Mesenchymal stem cell (in vitro differentiated cells and primary cell): ENCODE measurements around the gene PCNX2.

ENCODE experiments used
- DNase-seq: peaks from one replicate; pipeline ENCODE4 v3.0.0-alpha.2; 2013
- H2AFZ ChIP-seq: one replicate; pipeline ENCODE4 v1.6.1; 2013; ENCODE audit warnings: low read depth, mild to moderate bottlenecking, control low read depth, inconsistent platforms, low read length, moderate library complexity
- H2AK5ac ChIP-seq: 2 replicates; pipeline ENCODE4 v1.6.1; 2013; ENCODE audit warnings: low read length, moderate library complexity, mild to moderate bottlenecking, inconsistent platforms; ENCODE audit not compliant: severe bottlenecking
- H2BK120ac ChIP-seq: one replicate; pipeline ENCODE4 v1.6.1; 2013; ENCODE audit warnings: low read depth, mild to moderate bottlenecking, inconsistent platforms, low read length, moderate library complexity
- H2BK12ac ChIP-seq, 2 experiments: one replicate each; pipeline ENCODE4 v1.6.1; 2013; ENCODE audit warnings: inconsistent platforms in 2 of 2, low read length in 2 of 2, mild to moderate bottlenecking in 2 of 2, moderate library complexity in 2 of 2, control low read depth in 1 of 2
- H2BK15ac ChIP-seq: one replicate; pipeline ENCODE4 v1.6.1; 2013; ENCODE audit warnings: mild to moderate bottlenecking, low read depth, inconsistent platforms; ENCODE audit not compliant: poor library complexity, severe bottlenecking
- H2BK5ac ChIP-seq: 2 replicates; pipeline ENCODE4 v1.6.1; 2013; ENCODE audit warnings: low read depth, mild to moderate bottlenecking, low read length, control low read depth, inconsistent platforms; ENCODE audit not compliant: poor library complexity, severe bottlenecking
- H3K14ac ChIP-seq, 2 experiments: one replicate each; pipeline ENCODE4 v1.6.1; 2013; ENCODE audit warnings: inconsistent platforms in 2 of 2, low read length in 2 of 2, control low read depth in 1 of 2, mild to moderate bottlenecking in 1 of 2, moderate library complexity in 1 of 2
- H3K18ac ChIP-seq, 2 experiments: one replicate each; pipeline ENCODE4 v1.6.1; 2013; ENCODE audit warnings: inconsistent platforms in 2 of 2, low read length in 2 of 2, control low read depth in 1 of 2, low read depth in 1 of 2, mild to moderate bottlenecking in 1 of 2
- H3K23ac ChIP-seq, 2 experiments: one replicate each; pipeline ENCODE4 v1.6.1; 2013; ENCODE audit warnings: inconsistent platforms in 2 of 2, low read length in 2 of 2, mild to moderate bottlenecking in 2 of 2, moderate library complexity in 2 of 2, control low read depth in 1 of 2
- H3K27ac ChIP-seq: 2 replicates; pipeline ENCODE4 v1.5.1; 2013; ENCODE audit warnings: mild to moderate bottlenecking, moderate library complexity, low read length, control low read depth, inconsistent platforms; ENCODE audit not compliant: poor library complexity, severe bottlenecking
- H3K27me3 ChIP-seq, 2 experiments: 2 replicates each; pipeline versions ENCODE4 v1.6.1 to v1.7.0; 2013; ENCODE audit warnings: low read length in 2 of 2, mild to moderate bottlenecking in 2 of 2, moderate library complexity in 2 of 2, control low read depth in 1 of 2, inconsistent platforms in 1 of 2; ENCODE audit not compliant: control insufficient read depth in 1 of 2, insufficient read depth in 1 of 2
- H3K36me3 ChIP-seq, 2 experiments: 2 replicates each; pipeline versions ENCODE4 v1.6.1 to v1.7.0; 2013; ENCODE audit warnings: low read length in 2 of 2, control low read depth in 1 of 2, inconsistent platforms in 1 of 2, low read depth in 1 of 2, mild to moderate bottlenecking in 1 of 2; ENCODE audit not compliant: insufficient read depth in 2 of 2, control insufficient read depth in 1 of 2
- H3K4ac ChIP-seq, 2 experiments: one replicate each; pipeline ENCODE4 v1.6.1; 2013; ENCODE audit warnings: inconsistent platforms in 2 of 2, low read length in 2 of 2, mild to moderate bottlenecking in 2 of 2, moderate library complexity in 2 of 2, control low read depth in 1 of 2, low read depth in 1 of 2
- H3K4me1 ChIP-seq: 2 replicates; pipeline ENCODE4 v1.6.1; 2013; ENCODE audit warnings: low read depth, low read length, control low read depth; ENCODE audit not compliant: control insufficient read depth, insufficient read depth
- H3K4me2 ChIP-seq: 2 replicates; pipeline ENCODE4 v1.6.1; 2013; ENCODE audit warnings: low read length, mild to moderate bottlenecking, inconsistent platforms; ENCODE audit not compliant: poor library complexity, severe bottlenecking
- H3K4me3 ChIP-seq, 2 experiments: 2 replicates each; pipeline versions ENCODE4 v1.5.1 to v1.7.0; 2013; ENCODE audit warnings: low read length in 2 of 2, mild to moderate bottlenecking in 2 of 2, control low read depth in 1 of 2, low read depth in 1 of 2; ENCODE audit not compliant: insufficient read depth in 1 of 2
- H3K79me1 ChIP-seq: replicated peaks from 2 replicates; pipeline ENCODE4 v1.6.1; 2013; ENCODE audit warnings: mild to moderate bottlenecking, control low read depth, low read length, inconsistent platforms; ENCODE audit not compliant: poor library complexity, severe bottlenecking
- H3K9ac ChIP-seq: 2 replicates; pipeline ENCODE4 v1.7.0; 2013; ENCODE audit warnings: mild to moderate bottlenecking, low read length, moderate library complexity
- H3K9me3 ChIP-seq: 2 replicates; pipeline ENCODE4 v1.7.0; 2013; ENCODE audit warnings: mild to moderate bottlenecking, low read length; ENCODE audit not compliant: control insufficient read depth
- H4K8ac ChIP-seq: one replicate; pipeline ENCODE4 v1.6.1; 2013; ENCODE audit warnings: inconsistent platforms, mild to moderate bottlenecking, low read length, moderate library complexity
- H4K91ac ChIP-seq: one replicate; pipeline ENCODE4 v1.6.1; 2013; ENCODE audit warnings: mild to moderate bottlenecking, low read length, inconsistent platforms
- WGBS: methylation state at CpG from one replicate; pipeline ENCODE4 v1.1.7; 2013; ENCODE audit warnings: mixed read lengths; 5-methylcytosine and 5-hydroxymethylcytosine counted together

The PCNX2 gene

GRCh38 chr1:233012021-233012420 is 283.5 kb downstream of the PCNX2 start:
- H3K4ac ChIP-seq: no peak overlapping the region
- no peak overlapping the region for H2AFZ ChIP-seq
- peaks cover 26 to 76% of the 10 kb centered on the region in 2 experiments for H3K36me3 ChIP-seq
- no peak overlapping the region for H3K18ac ChIP-seq
- no peak overlapping the region for H3K4me3 ChIP-seq
- H3K79me1 ChIP-seq: peaks cover 1% of the 10 kb centered on the region
- H3K27ac ChIP-seq: no peak overlapping the region
- H3K14ac ChIP-seq: no peak overlapping the region
- no peak overlapping the region for H2AK5ac ChIP-seq
- H3K9ac ChIP-seq: no peak overlapping the region
- H3K9me3 ChIP-seq: no peaks in the 10 kb centered on the region
- H3K4me1 ChIP-seq: peaks cover 4% of the 10 kb centered on the region
- no peaks in the 10 kb centered on the region for H3K27me3 ChIP-seq
- DNase-seq: no peak
- H4K91ac ChIP-seq: no peak overlapping the region
- H2BK15ac ChIP-seq: no peak overlapping the region
- 100% methylated on average over 1 of the region's 1 CpG for WGBS
- no peak overlapping the region for H2BK5ac ChIP-seq
- H3K23ac ChIP-seq: no peak overlapping the region
- no peak overlapping the region for H3K4me2 ChIP-seq
- H4K8ac ChIP-seq: no peak overlapping the region
- no peak overlapping the region for H2BK120ac ChIP-seq
- no peak overlapping the region for H2BK12ac ChIP-seq

- WGBS: 58% methylated on average over 3 of the region's 3 CpGs
- H2BK15ac ChIP-seq: no peak overlapping the region
- H3K4ac ChIP-seq: no peak overlapping the region
- DNase-seq: peak; percentile 4
- H3K4me3 ChIP-seq: no peak overlapping the region
- H3K9me3 ChIP-seq: no peaks in the 10 kb centered on the region
- no peak overlapping the region for H4K91ac ChIP-seq
- peak overlapping the region; percentile 37 for H2AK5ac ChIP-seq
- peaks cover 9% of the 10 kb centered on the region for H3K4me1 ChIP-seq
- H2AFZ ChIP-seq: no peak overlapping the region
- peak overlapping the region in 1 of 2 experiments; percentile 45 for H3K18ac ChIP-seq
- peaks cover 1% of the 10 kb centered on the region for H3K79me1 ChIP-seq
- no peak overlapping the region for H2BK5ac ChIP-seq
- H3K27ac ChIP-seq: no peak overlapping the region
- no peak overlapping the region for H2BK12ac ChIP-seq
- H3K27me3 ChIP-seq: no peaks in the 10 kb centered on the region
- no peak overlapping the region for H3K14ac ChIP-seq
- H3K4me2 ChIP-seq: no peak overlapping the region
- H3K23ac ChIP-seq: no peak overlapping the region
- H4K8ac ChIP-seq: no peak overlapping the region
- no peak overlapping the region for H3K9ac ChIP-seq
- H2BK120ac ChIP-seq: no peak overlapping the region
- H3K36me3 ChIP-seq: peaks cover 26 to 77% of the 10 kb centered on the region in 2 experiments
These were observed 285.4 kb downstream of the PCNX2 start for GRCh38 chr1:233010146-233010545.

GRCh38 chr1:233006541-233006973 is 289.0 kb downstream of the PCNX2 start:
- H3K4me2 ChIP-seq: no peak overlapping the region
- no peak overlapping the region for H3K4ac ChIP-seq
- peaks cover 9 to 47% of the 10 kb centered on the region in 2 experiments for H3K36me3 ChIP-seq
- no peak overlapping the region for H2BK5ac ChIP-seq
- no peak overlapping the region for H2AFZ ChIP-seq
- 30% methylated on average over 2 of the region's 3 CpGs for WGBS
- H2BK120ac ChIP-seq: no peak overlapping the region
- no peak overlapping the region for H3K14ac ChIP-seq
- no peak overlapping the region for H2BK15ac ChIP-seq
- H4K8ac ChIP-seq: no peak overlapping the region
- H3K79me1 ChIP-seq: peaks cover 6% of the 10 kb centered on the region
- peak overlapping the region; percentile 69 for H2AK5ac ChIP-seq
- H3K9me3 ChIP-seq: no peaks in the 10 kb centered on the region
- H3K9ac ChIP-seq: no peak overlapping the region
- peaks cover 12% of the 10 kb centered on the region for H3K4me1 ChIP-seq
- H3K27ac ChIP-seq: no peak overlapping the region
- no peak overlapping the region for H4K91ac ChIP-seq
- no peak overlapping the region for H2BK12ac ChIP-seq
- DNase-seq: peak; percentile 77
- H3K18ac ChIP-seq: peak overlapping the region in 1 of 2 experiments; percentile 34
- H3K27me3 ChIP-seq: no peaks in the 10 kb centered on the region
- H3K4me3 ChIP-seq: no peak overlapping the region
- no peak overlapping the region for H3K23ac ChIP-seq

GRCh38 chr1:233006108-233006507 is 289.4 kb downstream of the PCNX2 start:
- Histone ChIP-seq H2BK12ac (no peak overlapping the region), H3K4me3 (no peak overlapping the region), H3K4me2 (no peak overlapping the region), H2BK15ac (no peak overlapping the region), H3K36me3 (peaks cover 8 to 46% of the 10 kb centered on the region in 2 experiments), H3K23ac (no peak overlapping the region), H3K79me1 (peaks cover 6% of the 10 kb centered on the region), H3K9ac (no peak overlapping the region), H3K27ac (no peak overlapping the region), H2BK5ac (no peak overlapping the region), H4K8ac (no peak overlapping the region), H3K18ac (peak overlapping the region in 1 of 2 experiments; percentile 34), H3K4ac (no peak overlapping the region), H3K14ac (no peak overlapping the region), H3K4me1 (peaks cover 12% of the 10 kb centered on the region), H3K9me3 (no peaks in the 10 kb centered on the region), H3K27me3 (no peaks in the 10 kb centered on the region), H4K91ac (no peak overlapping the region), H2AK5ac (peak overlapping the region; percentile 69), H2BK120ac (no peak overlapping the region), H2AFZ (no peak overlapping the region)
- no peak for DNase-seq
- WGBS: 78% methylated on average over 5 of the region's 6 CpGs
